Uterus (tissue), 4 donors: Measurements from ENCODE around the gene ZKSCAN2. TPM values are rescaled to one million over a fixed set of nuclear protein-coding genes. Genes with fewer than 3 reads are reported as not detected.

Experiments
- DNase-seq, 2 donors: peaks; one replicate each; pipeline ENCODE4 v3.0.0-alpha.2; 2019 to 2020
- H3K27ac ChIP-seq, 2 donors: fragments of 200-600 bp; sonication (generic); 1 replicate in 1 of 2; 2 replicates in 1 of 2; pipeline ENCODE4 v1.5.1; 2016 to 2018
- H3K27me3 ChIP-seq, 2 donors: fragments of 200-600 bp; sonication (generic); one replicate each; pipeline ENCODE4 v1.5.1; 2018 to 2019; ENCODE audit warnings: control low read depth in 1 of 2
- H3K36me3 ChIP-seq, 2 donors: fragments of 200-600 bp; sonication (generic); one replicate each; pipeline ENCODE4 v1.5.1; 2019; ENCODE audit warnings: control low read depth in 1 of 2
- H3K4me1 ChIP-seq, 2 donors: fragments of 200-600 bp; sonication (generic); one replicate each; pipeline ENCODE4 v1.5.1; 2018 to 2019; ENCODE audit warnings: control low read depth in 1 of 2
- H3K4me3 ChIP-seq, 2 donors: fragments of 200-600 bp; sonication (generic); 1 replicate in 1 of 2; 2 replicates in 1 of 2; pipeline ENCODE4 v1.5.1; 2018 to 2019; ENCODE audit warnings: mild to moderate bottlenecking in 1 of 2
- H3K9me3 ChIP-seq, 2 donors: fragments of 200-600 bp; sonication (generic); one replicate each; pipeline ENCODE4 v1.5.1; 2019; ENCODE audit warnings: control low read depth in 1 of 2
- CTCF ChIP-seq, 4 experiments: fragments of 200-600 bp in 2 of 4; fragments of 450-650 bp in 2 of 4; sonication (generic) in 2 of 4; IDR thresholded peaks; one replicate each; pipeline ENCODE4 v1.5.1; 2016 to 2019; ENCODE audit warnings: antibody characterized with exemption in 4 of 4, mild to moderate bottlenecking in 2 of 4, moderate library complexity in 1 of 4
- POLR2A ChIP-seq, 2 donors: fragments of 450-650 bp; IDR thresholded peaks; one replicate each; pipeline ENCODE4 v1.6.1; 2016; ENCODE audit warnings: antibody characterized with exemption in 2 of 2, mild to moderate bottlenecking in 1 of 2, moderate library complexity in 1 of 2
- intact Hi-C: fragments of 100-400 bp; cut with DNase I; formaldehyde crosslinking; loops from one replicate; pipeline ENCODE4 v1.15.1; 2023; ENCODE audit warnings: low total_unique reads
- total RNA-seq, 4 donors: library from RNA; depleted of rRNA in 3 of 4; stranded (reverse); fragments of >200 nt in 3 of 4; gene quantifications; one replicate each; pipeline versions ENCODE4 v1.1.0 to v1.2.4, GENCODE V29; 2014 to 2023
- donor health status: DM: yes; HTN: yes; CAD: no.

ZKSCAN2 gene
- total RNA-seq, 4 donors from 2014 or later = 1.3 to 15.8 (median 7.6) TPM

GRCh38 chr16:25217921-25218320 is 39.7 kb downstream of the ZKSCAN2 start:
- Histone ChIP-seq H3K27me3 (no peaks in the 10 kb centered on the region), H3K4me3 (no peak overlapping the region), H3K9me3 (no peaks in the 10 kb centered on the region), H3K27ac (no peak overlapping the region), H3K4me1 (no peaks in the 10 kb centered on the region), H3K36me3 (no peaks in the 10 kb centered on the region)
- no peak for DNase-seq
- intact Hi-C loops = no loop called here
- TF ChIP-seq CTCF (IDR thresholded peaks at IDR 0.05) = no peak
- no peak for TF ChIP-seq POLR2A (IDR thresholded peaks at IDR 0.05)

GRCh38 chr16:25217112-25217511 is 40.5 kb downstream of the ZKSCAN2 start:
- Histone ChIP-seq H3K27ac (no peak overlapping the region), H3K4me3 (no peak overlapping the region), H3K27me3 (no peaks in the 10 kb centered on the region), H3K4me1 (no peaks in the 10 kb centered on the region), H3K9me3 (no peaks in the 10 kb centered on the region), H3K36me3 (no peaks in the 10 kb centered on the region)
- intact Hi-C loops = no loop called here
- DNase-seq = no peak
- TF ChIP-seq POLR2A (IDR thresholded peaks at IDR 0.05) (no peak), CTCF (IDR thresholded peaks at IDR 0.05) (no peak)

- intact Hi-C loops = no loop called here
- no peak for DNase-seq
- Histone ChIP-seq H3K36me3 (no peaks in the 10 kb centered on the region), H3K4me1 (no peaks in the 10 kb centered on the region), H3K9me3 (no peaks in the 10 kb centered on the region), H3K27me3 (no peaks in the 10 kb centered on the region), H3K27ac (no peak overlapping the region), H3K4me3 (no peak overlapping the region)
- TF ChIP-seq CTCF (IDR thresholded peaks at IDR 0.05) = no peak
- no peak for TF ChIP-seq POLR2A (IDR thresholded peaks at IDR 0.05)
These were observed 43.8 kb downstream of the ZKSCAN2 start for GRCh38 chr16:25213709-25214397.

GRCh38 chr16:25212636-25213035 is 45.0 kb downstream of the ZKSCAN2 start:
- no peaks in the 10 kb centered on the region for H3K9me3 ChIP-seq
- intact Hi-C loops = no loop called here

More at GRCh38 chr16:25212636-25213035, 45.0 kb downstream of the ZKSCAN2 start:
- DNase-seq = no peak
- no peak for TF ChIP-seq CTCF (IDR thresholded peaks at IDR 0.05)
- no peak for TF ChIP-seq POLR2A (IDR thresholded peaks at IDR 0.05)
- no peaks in the 10 kb centered on the region for H3K4me1 ChIP-seq
- H3K36me3 ChIP-seq = no peaks in the 10 kb centered on the region
- H3K4me3 ChIP-seq = no peak overlapping the region
- no peaks in the 10 kb centered on the region for H3K27me3 ChIP-seq
- no peak overlapping the region for H3K27ac ChIP-seq
